Type B pancreatic cell (in vitro differentiated cells): Measurements from ENCODE around the gene ARHGEF1. TPM values are rescaled to one million over a fixed set of nuclear protein-coding genes. Genes with fewer than 3 reads are reported as not detected.

Source experiments
- DNase-seq: peaks from one replicate; pipeline ENCODE4 v3.0.0; 2021; ENCODE audit warnings: mixed read lengths; ENCODE audit not compliant: unreplicated experiment; ENCODE audit errors: extremely low spot score
- H3K27ac Mint-ChIP-seq: 2 replicates; pipeline ENCODE4 v1.8.0; 2021; ENCODE audit warnings: mild to moderate bottlenecking, mixed read lengths
- H3K27me3 Mint-ChIP-seq: 2 replicates; pipeline ENCODE4 v1.8.0; 2021; ENCODE audit warnings: mixed read lengths
- H3K36me3 Mint-ChIP-seq: 2 replicates; pipeline ENCODE4 v1.8.0; 2021; ENCODE audit warnings: mixed read lengths
- H3K4me1 Mint-ChIP-seq: one replicate; pipeline ENCODE4 v1.8.0; 2021; ENCODE audit warnings: mixed read lengths; ENCODE audit not compliant: unreplicated experiment
- H3K4me3 Mint-ChIP-seq: 2 replicates; pipeline ENCODE4 v1.8.0; 2021; ENCODE audit warnings: mild to moderate bottlenecking, mixed read lengths
- H3K9me3 Mint-ChIP-seq: 2 replicates; pipeline ENCODE4 v1.8.0; 2021; ENCODE audit warnings: mixed read lengths
- CTCF ChIP-seq: fragments of 200-600 bp; sonication (generic); conservative IDR thresholded peaks from 2 replicates; pipeline ENCODE4 v1.5.0; 2021; ENCODE audit warnings: antibody characterized with exemption, mild to moderate bottlenecking
- total RNA-seq: library from RNA; stranded (reverse); gene quantifications from 2 replicates; pipeline ENCODE4 v1.2.1, GENCODE V29; 2021; ENCODE audit warnings: low replicate concordance

Gene ARHGEF1
- total RNA-seq, 1 donor from 2014 or later, result 58.9 TPM

- no peak overlapping the region for H3K27ac Mint-ChIP-seq
- no peak for DNase-seq
- H3K4me3 Mint-ChIP-seq, result no peak overlapping the region
- peaks cover 4% of the 10 kb centered on the region for H3K9me3 Mint-ChIP-seq
- no peak for TF ChIP-seq CTCF
- peaks cover 70% of the 10 kb centered on the region for H3K27me3 Mint-ChIP-seq
- no peaks in the 10 kb centered on the region for H3K4me1 Mint-ChIP-seq
- no peaks in the 10 kb centered on the region for H3K36me3 Mint-ChIP-seq
Measured at GRCh38 chr19:41850381-41850780, 32.6 kb upstream of the ARHGEF1 start.

GRCh38 chr19:41851456-41851855, 31.5 kb upstream of the ARHGEF1 start:
- H3K27ac Mint-ChIP-seq, result no peak overlapping the region
- H3K9me3 Mint-ChIP-seq, result no peaks in the 10 kb centered on the region

GRCh38 chr19:41853344-41853743, 29.6 kb upstream of the ARHGEF1 start:
- DNase-seq, result no peak
- no peak for TF ChIP-seq CTCF
- Mint-ChIP-seq H3K27me3 (peaks cover 80% of the 10 kb centered on the region), H3K9me3 (no peaks in the 10 kb centered on the region), H3K4me1 (no peaks in the 10 kb centered on the region), H3K27ac (no peak overlapping the region), H3K36me3 (no peaks in the 10 kb centered on the region), H3K4me3 (no peak overlapping the region)

More at GRCh38 chr19:41851456-41851855, 31.5 kb upstream of the ARHGEF1 start:
- TF ChIP-seq CTCF, result no peak
- H3K4me3 Mint-ChIP-seq, result no peak overlapping the region
- peaks cover 73% of the 10 kb centered on the region for H3K27me3 Mint-ChIP-seq
- DNase-seq, result no peak
- H3K36me3 Mint-ChIP-seq, result no peaks in the 10 kb centered on the region
- no peaks in the 10 kb centered on the region for H3K4me1 Mint-ChIP-seq

GRCh38 chr19:41853768-41854167, 29.2 kb upstream of the ARHGEF1 start:
- no peak overlapping the region for H3K27ac Mint-ChIP-seq
- H3K36me3 Mint-ChIP-seq, result no peaks in the 10 kb centered on the region
- H3K9me3 Mint-ChIP-seq, result no peaks in the 10 kb centered on the region
- no peak overlapping the region for H3K4me3 Mint-ChIP-seq
- DNase-seq, result no peak
- no peaks in the 10 kb centered on the region for H3K4me1 Mint-ChIP-seq
- no peak for TF ChIP-seq CTCF
- H3K27me3 Mint-ChIP-seq, result peaks cover 77% of the 10 kb centered on the region

- H3K36me3 Mint-ChIP-seq, result peaks cover 31% of the 10 kb centered on the region
- H3K4me3 Mint-ChIP-seq, result peak overlapping the region; percentile 94
- no peaks in the 10 kb centered on the region for H3K9me3 Mint-ChIP-seq
- peaks cover 26% of the 10 kb centered on the region for H3K27me3 Mint-ChIP-seq
- H3K27ac Mint-ChIP-seq, result peak overlapping the region; percentile 99
- DNase-seq, result no peak
- peaks cover 18% of the 10 kb centered on the region for H3K4me1 Mint-ChIP-seq
- no peak for TF ChIP-seq CTCF
Measured at GRCh38 chr19:41859213-41859617, 23.8 kb upstream of the ARHGEF1 start.
